NCI-H774 (cell line): ENCODE data around the gene THRA.

Experiments
- DNase-seq: peaks from one replicate; lab custom pipeline; 2025; lab: John Stamatoyannopoulos, UW

THRA gene

DNA sequence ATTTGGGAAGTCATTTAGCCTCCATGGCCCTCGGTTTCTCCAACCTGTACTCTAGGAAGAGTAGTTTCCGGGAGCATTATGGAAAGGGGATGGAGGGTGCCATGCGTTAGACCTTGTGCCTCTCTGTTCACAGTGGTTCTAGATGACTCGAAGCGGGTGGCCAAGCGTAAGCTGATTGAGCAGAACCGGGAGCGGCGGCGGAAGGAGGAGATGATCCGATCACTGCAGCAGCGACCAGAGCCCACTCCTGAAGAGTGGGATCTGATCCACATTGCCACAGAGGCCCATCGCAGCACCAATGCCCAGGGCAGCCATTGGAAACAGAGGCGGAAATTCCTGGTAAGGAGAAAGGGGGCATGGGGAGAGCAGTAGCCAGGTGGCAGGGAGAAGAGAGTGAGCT lies 21.7 kb downstream of the THRA start:
- no peak for DNase-seq

DNA sequence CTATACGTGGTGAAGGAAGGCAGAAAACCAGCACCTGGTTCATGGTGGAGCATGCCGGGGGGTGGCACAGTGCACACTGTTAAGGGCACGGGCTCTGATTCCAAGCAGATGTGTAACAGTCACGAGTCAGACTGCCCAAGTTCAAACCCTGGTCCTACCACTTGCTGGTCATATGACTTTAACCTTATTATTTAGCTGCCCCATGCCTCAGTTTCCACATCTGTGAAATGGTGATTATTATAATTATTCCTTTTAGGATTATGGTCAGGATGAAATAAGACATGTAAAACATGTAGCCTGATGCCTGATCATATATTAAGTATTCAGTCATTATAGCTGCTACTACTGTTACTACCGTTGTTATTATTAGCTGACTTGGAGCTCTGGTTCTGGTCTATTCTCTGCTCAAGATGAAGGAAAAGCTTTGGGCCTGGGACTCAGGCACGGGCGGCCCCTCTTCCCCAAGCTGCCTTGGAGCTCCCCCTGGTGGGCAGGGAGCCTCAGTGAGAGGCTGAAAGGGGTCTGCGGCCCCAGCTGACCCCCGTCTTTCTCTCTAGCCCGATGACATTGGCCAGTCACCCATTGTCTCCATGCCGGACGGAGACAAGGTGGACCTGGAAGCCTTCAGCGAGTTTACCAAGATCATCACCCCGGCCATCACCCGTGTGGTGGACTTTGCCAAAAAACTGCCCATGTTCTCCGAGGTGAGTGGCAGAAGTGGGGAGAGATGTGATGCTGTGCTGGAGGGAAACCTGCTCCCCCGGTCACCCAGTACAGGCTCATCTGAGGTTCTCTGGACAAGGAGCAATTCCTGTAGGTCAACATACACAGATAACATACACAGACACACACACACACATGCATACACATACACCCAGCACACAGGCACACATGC lies 23.6 kb downstream of the THRA start:
- DNase-seq: no peak

DNA sequence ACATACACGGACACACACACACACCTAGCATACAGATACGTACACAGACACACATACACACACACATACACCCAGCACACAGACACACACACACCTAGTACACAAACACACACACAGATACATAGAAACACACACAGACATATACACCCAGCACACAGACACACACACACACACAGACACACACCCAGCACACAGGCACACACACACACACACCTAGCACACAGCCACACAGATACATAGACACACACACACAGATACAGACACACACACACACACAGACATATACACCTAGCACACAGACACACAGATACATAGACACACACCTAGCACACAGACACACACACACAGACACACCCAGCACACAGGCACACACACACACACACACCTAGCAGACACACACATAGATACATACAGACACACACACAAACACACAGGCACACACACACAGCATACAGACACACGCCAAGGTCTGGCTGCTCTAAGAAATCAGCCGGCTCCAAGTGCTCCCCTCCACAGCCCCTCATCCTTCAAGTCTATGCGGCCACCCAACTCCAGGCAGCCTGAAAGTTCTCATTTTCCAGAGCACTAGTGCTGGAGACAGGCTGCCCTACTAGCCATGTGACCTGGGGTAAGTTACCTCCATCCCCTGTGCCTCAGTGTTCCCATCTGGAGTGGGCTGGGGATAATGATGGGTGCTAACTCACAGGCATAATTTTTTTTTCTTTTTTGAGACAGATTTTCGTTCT lies 24.5 kb downstream of the THRA start:
- no peak for DNase-seq

DNA sequence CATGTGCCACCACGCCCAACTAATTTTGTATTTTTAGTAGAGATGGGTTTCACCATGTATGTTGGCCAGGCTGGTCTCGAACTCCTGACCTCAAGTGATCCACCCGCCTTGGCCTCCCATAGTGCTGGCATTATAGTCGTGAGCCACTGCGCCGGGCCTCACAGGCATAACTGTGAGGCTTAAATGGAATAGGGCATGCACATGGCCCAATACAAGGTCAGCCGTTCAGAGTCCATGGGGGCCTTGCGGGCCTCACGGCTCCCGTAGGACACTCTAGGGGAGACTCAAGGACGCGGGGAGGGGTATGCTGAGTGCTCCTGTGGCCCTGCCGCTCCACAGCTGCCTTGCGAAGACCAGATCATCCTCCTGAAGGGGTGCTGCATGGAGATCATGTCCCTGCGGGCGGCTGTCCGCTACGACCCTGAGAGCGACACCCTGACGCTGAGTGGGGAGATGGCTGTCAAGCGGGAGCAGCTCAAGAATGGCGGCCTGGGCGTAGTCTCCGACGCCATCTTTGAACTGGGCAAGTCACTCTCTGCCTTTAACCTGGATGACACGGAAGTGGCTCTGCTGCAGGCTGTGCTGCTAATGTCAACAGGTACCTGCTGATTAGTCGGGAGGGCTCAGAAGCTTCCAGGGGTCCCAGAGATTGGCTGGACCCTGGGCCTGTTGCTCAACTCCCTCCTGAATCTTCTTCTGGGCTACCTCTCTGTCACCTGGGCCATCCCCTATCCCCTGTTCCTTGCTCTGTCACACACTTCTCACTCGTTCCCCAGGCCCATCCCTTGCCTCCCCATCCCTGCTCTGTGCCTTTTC lies 25.3 kb downstream of the THRA start:
- DNase-seq: no peak

DNA sequence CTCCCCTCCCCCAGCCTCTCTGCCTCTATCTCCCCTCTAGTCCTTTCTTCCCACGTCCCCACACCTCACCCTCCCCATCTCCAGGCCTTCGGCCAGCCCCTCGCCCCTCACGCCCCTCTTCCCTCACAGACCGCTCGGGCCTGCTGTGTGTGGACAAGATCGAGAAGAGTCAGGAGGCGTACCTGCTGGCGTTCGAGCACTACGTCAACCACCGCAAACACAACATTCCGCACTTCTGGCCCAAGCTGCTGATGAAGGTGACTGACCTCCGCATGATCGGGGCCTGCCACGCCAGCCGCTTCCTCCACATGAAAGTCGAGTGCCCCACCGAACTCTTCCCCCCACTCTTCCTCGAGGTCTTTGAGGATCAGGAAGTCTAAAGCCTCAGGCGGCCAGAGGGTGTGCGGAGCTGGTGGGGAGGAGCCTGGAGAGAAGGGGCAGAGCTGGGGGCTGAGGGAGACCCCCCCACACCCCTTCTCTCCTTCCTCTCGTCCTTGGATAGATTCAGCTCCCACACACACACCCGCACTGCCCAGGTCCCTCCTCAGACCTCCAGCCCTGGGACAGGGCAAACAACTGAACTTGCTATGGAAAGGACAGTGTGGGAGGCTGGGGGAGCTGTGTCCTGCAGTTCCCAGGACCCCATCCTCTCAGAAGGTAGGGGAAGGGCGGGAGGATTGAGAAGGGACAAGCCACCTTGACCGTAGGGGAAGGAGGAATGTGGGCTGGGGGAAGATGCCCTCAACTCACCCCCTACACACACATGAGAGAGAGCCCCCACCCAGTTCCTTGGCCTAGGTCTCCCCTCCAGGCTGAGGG lies 26.5 kb downstream of the THRA start:
- DNase-seq: no peak

DNA sequence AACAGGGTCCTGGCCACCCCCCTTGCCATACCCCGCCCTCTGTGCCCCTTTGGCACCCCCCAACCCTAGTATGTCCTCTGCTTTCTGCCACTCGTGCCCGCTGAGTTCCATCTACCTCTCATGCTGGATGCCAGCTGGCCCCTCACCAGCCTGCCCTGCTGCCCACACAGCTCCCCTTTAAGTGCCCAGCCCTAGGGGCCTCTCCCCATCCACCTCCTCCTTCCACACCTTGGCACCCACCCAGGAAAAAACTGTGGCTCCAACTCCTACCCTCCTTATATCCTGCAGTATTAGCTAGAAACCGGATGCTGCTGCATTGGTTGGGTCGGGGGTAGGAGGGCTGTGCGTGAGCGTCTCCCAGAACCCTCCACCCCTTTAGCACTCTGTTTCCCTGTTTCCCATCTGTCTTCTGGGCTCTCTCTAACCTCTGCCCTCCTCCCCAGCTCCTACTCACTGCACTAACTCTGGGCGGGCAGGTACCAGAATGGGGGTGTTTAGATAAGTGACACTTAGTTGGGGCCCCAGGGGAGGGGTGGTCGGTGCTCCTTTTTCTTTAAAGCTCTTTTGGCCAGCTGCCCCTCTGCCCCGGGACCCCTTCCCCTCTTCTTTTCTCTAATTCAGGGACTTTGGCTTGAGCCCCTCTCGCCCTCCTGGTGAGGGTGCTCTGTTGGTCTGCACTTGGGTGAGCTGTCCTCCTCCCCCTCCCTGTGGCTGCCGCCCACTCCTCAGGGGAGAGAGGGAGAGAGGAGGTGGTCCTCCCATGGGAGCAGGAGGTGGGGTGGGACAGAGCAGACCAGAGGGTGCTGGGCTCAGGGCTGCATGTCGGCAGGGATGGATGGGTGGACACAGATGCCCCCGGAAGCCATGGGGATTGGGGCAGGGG lies 27.7 kb downstream of the THRA start:
- DNase-seq: no peak

DNA sequence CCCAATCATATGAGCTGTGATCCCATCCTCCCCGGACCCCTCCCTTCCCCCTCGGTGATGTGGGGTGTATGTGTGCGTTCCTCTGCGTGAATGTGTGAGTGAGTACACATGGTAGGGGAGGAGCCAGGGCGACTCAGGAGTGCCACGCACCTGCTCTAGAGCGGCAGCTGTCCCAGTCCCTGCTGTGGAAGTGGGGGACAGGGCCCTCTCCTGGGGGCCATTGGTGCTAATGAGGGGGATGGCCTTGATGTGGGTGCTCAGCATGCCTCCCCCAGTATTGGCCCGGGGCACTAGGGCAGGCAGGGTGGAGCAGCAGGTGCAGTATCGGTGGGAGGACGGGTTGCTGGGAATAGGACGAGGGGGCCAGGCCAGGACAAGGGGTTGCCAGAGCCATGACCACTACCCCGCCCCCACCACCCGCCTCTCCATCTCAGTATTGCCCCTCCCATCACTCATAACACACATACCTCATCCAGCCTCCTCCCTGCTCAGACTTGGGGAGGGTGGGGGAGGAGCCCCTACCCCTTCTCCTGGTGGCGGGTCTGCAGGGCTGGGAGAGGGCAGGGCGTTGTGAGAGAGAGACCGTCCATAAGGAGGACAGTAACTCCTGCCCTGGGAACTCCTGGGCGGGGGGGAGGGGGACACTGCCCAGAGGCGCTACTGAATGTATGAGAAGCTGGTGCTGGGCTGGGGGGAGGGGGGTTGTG lies 29.1 kb downstream of the THRA start:
- peak; percentile 21 for DNase-seq

DNA sequence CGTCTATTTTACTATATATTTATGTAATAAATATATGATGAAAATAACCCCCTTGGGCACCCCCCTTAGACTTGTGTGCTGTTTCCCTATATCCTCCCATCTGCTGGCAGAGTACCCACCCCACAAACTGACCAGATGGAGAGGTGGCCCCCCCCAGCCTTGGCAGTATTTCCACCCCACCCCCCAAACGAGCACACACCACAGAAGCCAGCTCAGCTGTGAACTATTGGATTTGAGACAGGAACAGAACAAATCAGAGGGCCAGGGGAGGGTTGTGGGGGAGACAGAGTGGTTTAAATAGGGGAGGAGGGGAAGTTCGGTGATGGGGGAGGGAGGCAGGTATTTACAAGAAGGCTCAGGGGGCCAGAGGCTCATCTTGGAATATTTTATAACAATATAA lies 29.8 kb downstream of the THRA start:
- DNase-seq: no peak

DNA sequence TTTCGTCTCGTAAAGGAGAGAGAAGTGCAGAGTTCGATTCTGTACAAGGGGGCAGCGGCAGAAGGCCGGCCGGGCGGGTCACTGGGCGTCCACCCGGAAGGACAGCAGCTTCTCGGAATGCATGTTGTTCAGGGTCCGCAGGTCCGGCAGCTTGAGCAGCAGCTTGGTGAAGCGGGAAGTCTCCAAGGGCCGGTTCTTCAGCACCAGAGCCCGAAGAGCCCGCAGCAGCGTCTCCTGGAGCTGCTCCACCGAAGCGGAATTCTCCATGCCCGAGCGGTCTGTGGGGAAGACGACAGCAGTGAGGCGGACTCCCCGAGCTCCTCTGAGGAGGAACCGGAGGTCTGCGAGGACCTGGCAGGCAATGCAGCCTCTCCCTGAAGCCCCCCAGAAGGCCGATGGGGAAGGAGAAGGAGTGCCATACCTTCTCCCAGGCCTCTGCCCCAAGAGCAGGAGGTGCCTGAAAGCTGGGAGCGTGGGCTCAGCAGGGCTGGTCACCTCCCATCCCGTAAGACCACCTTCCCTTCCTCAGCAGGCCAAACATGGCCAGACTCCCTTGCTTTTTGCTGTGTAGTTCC lies 30.3 kb downstream of the THRA start:
- DNase-seq: no peak

DNA sequence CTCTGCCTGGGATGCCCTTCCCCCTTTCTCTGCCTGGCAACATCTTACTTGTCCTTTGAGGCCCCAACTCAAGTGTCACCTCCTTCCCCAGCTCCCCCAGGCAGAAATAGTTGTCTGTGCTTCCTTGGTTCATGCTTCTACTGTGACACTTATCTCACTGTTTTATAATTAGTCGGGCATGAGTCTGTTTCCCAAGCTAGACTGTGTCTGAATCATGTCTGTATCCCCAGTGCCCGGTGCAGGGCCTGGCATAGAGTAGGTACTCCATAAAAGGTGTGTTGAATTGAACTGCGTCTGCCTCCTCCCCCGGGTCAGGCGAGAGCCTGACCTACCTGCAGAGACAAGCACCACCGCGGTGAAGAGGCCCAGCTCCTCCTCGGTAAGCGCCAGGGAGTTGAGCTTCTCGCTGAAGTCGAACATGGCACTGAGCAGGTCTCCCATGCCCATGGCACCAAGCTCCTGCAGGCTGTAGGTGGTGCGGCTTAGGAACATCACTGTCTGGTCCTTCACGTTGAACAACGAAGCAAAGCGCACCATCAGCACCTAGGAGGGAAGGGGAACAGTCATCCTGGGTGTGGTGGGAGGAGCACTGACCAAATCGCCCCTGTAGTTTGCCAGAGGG lies 30.9 kb downstream of the THRA start:
- DNase-seq: no peak

DNA sequence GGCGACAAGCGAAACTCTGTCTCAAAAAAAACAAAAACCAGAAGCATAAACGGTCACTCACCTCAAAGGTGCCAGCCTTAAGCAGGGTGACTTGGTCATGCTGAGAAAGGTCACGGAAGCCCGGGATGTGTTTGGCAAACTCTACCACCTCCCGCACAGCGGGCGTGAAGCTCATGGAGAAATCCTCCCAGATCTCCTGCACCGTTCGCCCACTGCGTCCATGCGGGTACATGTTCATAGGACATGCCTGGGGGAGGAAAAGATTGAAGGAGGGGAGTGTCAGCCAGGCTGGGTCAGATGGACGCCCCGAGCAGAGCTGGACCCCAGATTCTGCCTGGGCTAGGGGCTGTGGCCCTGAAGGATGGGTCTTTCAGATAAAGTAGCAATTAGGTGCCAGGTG lies 32.1 kb downstream of the THRA start:
- no peak for DNase-seq

DNA sequence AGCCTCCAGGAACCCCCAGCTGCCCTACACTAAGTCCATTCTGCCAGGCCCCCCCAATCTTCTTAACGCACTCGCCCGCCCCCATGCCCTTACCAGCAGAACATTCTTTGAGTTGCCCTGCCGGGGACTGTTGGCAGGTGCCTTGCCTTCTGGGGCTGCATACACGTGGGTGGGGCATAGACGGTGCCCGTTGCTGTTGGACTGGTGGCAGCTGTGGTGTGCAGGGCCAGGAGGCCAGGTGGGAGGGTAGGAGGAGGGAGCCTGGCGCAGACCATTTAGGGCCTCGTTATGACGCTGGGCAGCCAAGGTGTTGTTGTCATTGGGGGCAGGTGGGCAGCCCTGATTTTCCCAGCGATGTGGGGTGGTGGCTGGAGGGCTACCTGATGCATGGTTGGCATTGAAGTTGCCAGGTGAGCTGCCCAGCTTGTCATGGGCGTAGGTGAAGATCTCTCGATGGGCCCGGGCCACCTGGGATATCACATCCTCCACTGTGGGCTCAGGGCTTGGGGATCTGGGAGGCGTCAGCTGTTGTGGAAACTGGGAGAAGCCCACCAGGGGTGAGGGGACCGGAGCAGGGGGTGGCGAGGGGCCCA lies 32.7 kb downstream of the THRA start:
- no peak for DNase-seq

DNA sequence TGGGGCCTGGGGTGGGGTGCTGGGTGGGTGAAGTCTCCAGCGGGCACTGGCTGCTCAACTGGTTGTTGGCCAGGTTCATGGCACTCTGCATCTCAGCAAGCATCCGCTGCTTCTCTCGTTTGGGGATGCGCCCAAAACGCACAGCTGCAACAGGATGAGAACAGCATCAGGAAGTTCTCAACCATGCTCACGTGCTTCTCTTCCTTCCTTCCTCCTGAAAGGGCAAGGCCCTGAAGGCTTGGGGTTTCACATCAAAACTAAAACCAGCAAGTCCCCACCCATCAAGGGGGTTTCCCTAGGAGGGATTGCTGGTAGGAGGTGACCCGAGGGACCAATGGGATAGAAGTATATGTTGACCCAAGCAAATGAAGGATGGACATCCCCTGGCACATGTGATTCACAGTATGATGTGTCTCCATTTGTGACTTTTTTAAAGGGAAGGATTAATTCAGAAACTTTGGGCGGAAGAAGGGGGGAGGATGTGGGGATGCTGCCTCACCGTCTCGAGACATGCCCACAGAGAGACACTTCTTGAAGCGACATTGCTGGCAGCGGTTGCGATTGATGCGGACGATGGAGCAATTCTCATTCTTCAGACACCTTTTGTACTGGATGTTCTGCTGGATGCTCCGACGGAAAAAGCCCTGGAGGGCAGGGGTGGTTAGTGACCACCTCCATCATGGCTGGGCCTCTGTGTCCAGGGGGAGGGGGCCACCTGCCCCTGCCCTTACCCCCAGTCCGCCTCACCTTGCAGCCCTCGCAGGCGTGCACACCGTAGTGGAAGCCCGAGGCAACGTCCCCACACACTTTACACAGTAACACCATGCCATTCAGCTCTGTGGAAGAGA lies 33.4 kb downstream of the THRA start:
- no peak for DNase-seq

DNA sequence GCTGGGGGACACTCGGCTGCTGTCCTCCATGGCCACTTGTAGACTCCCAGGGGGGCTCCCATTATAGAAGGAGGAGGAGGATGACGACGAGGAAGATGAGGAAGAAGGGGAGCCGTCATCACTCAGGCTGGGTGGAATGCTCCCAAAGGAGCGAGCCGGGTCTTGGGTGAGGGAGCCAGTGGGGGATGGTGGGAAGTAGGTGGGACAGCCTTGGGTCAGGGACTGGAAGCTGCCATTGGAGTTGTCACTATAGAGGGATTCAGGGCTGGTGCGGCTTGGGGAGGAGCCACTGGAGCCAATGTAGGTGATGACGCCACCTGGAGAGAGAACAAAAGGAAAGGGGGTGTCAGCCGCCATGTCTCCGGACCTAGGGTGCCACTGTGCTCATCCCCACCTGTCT lies 34.3 kb downstream of the THRA start:
- no peak for DNase-seq

DNA sequence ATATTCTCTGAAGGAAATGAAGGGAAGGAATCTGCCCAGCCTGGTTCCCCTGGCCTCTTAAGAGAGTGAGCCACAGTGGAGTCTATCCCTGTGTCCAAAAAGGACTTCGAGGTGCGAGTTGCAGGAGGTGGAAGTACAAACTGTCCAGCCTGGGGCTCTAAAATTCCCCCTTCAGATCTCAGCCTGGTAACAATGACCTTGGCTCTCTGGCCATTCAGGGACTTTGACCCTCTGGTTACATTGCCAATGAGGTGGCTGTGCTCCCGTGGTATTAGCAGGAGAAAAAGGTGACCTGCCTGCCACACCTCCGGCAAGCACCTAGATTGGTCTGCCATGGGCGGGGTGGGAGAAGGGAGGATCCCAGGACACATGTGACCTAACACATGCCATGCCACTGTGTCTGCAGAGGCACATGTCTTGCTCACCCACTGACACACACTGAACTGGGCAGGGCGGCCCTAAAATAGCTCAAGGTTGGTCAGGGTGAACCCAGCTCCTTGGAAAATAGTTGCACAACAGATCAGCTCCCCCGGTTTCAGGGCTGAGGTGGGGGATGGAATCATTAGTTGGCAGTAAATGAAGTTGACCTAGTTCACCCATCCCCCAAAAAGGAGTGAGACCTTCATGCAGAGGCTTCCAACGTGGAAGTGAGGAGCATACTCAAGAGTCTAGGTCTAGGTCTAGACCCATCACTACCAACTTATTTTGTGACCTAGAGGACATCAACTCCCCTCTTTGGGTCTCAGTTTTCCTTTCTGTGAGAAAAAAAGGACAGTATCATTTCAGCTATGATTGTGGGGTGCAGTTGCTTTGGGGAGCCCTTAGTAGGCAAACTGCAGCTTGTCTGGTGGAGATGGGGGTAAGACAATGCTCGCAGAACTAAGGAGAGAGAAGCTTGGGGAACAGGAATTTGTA lies 35.4 kb downstream of the THRA start:
- DNase-seq: no peak

DNA sequence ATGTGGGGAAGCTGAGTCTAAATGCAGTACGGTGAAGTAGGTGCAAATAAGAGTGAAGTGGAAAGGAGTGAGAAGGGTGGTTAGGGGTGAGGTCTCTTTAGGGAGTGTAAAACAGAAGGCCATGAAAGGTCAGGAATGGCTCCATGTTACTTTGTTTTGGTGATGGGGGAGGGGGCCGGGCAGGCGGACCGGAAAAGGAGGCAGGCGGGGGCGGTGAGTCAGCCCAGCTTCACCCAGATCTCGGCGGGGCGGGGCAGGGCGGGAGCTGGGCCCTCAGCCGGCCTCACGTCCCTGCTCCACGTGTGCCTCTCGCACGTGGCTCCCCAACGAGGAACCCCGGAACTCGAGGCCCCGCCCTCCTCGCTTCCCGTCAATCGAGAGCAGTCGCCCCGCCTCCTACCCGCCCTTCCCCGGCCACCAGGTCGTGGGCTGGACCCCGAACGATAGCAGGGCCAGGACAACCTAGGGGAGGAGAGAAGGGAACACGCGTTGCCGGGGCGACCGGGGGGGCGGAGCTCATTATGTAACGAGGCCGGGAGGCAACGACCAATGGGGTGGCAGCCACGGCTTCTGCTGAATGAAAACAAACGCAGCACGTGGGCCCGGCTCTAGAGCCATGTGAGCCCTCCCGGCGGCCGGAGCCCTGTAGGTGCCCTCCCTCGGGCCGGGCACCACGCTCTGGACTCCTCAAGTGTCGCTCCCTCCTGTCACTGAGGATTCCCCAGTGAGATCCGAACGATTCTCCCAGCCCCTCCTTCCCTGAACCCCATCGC lies 36.3 kb downstream of the THRA start:
- DNase-seq: peak; percentile 99
